Measurements from ENCODE around the gene ZBTB38.

- TF ChIP-seq EZH2 (IDR thresholded peaks at IDR 0.05; ENCODE audit: low read length, missing control alignments): no peak
- no peak for TF ChIP-seq CTCF (conservative IDR thresholded peaks at IDR 0.05 in 1 of 2, IDR thresholded peaks at IDR 0.05 in 1 of 2; ENCODE audit: low read depth in 1 of 2, low read length in 2 of 2)
These were observed 24.8 kb downstream of the ZBTB38 start for GRCh38 chr3:141392897-141393734.
